H1 (cell line): ENCODE measurements around the gene FOXG1. TPM values are rescaled to one million over a fixed set of nuclear protein-coding genes. Genes with fewer than 3 reads are reported as not detected.

Experiments
- CTCF ChIA-PET: fragments of 300-600 bp; sonication (Branson Sonifier 250); formaldehyde crosslinking; loops from one replicate; lab custom pipeline; 2021; ENCODE audit not compliant: partially characterized antibody; lab: Charles Lee
- POLR2A ChIA-PET: fragments of 300-600 bp; sonication (Branson Sonifier 250); formaldehyde crosslinking; loops from one replicate; lab custom pipeline; 2021; ENCODE audit warnings: inconsistent platforms; ENCODE audit not compliant: partially characterized antibody; lab: Charles Lee
- DNase-seq, 2 experiments: peaks; one replicate each; pipeline versions ENCODE4 v3.0.0 to v3.0.0-alpha.2; 2010 to 2022; ENCODE audit warnings: low spot score in 2 of 2, low read depth in 1 of 2, mixed read lengths in 1 of 2
- FAIRE-seq: peaks from 2 replicates; lab custom pipeline; 2011; peaks lifted over from hg19 to GRCh38; lab: Jason Lieb, UNC
- H2AFZ ChIP-seq: 2 replicates; pipeline ENCODE4 v1.8.1; 2012; ENCODE audit warnings: low read length, inconsistent platforms
- H2AK5ac ChIP-seq: 2 replicates; pipeline ENCODE4 v1.6.1; 2013; ENCODE audit warnings: low read depth, low read length
- H2BK120ac ChIP-seq: replicated peaks from 2 replicates; pipeline ENCODE3; 2013; ENCODE audit warnings: low read depth, low read length, inconsistent platforms
- H2BK12ac ChIP-seq: 2 replicates; pipeline ENCODE4 v1.6.1; 2013; ENCODE audit warnings: low read depth, low read length
- H2BK15ac ChIP-seq: 2 replicates; pipeline ENCODE4 v1.6.1; 2013; ENCODE audit warnings: low read length
- H2BK20ac ChIP-seq: 2 replicates; pipeline ENCODE4 v1.6.1; 2013; ENCODE audit warnings: low read length
- H2BK5ac ChIP-seq: 2 replicates; pipeline ENCODE4 v1.6.1; 2013; ENCODE audit warnings: low read depth, low read length
- H3K14ac ChIP-seq: 2 replicates; pipeline ENCODE4 v1.6.1; 2013; ENCODE audit warnings: inconsistent platforms; ENCODE audit not compliant: insufficient read length
- H3K18ac ChIP-seq: 2 replicates; pipeline ENCODE4 v1.6.1; 2013; ENCODE audit warnings: low read length; ENCODE audit errors: extremely low read depth
- H3K23ac ChIP-seq: 2 replicates; pipeline ENCODE4 v1.6.1; 2013; ENCODE audit warnings: inconsistent platforms; ENCODE audit not compliant: insufficient read length
- H3K23me2 ChIP-seq: 2 replicates; pipeline ENCODE4 v1.6.1; 2013; ENCODE audit warnings: low read depth, low read length
- H3K27ac ChIP-seq: 2 replicates; pipeline ENCODE4 v1.6.1; 2011; ENCODE audit warnings: low read depth, low read length, inconsistent platforms
- H3K27me3 ChIP-seq, 4 experiments: replicated peaks in 1 of 4; 1 replicate in 1 of 4; 2 replicates in 3 of 4; pipeline versions ENCODE4 v1.6.1 to v1.8.1; 2011 to 2013; ENCODE audit warnings: low read length in 3 of 4, mild to moderate bottlenecking in 3 of 4, inconsistent platforms in 2 of 4, mixed read lengths in 2 of 4, moderate library complexity in 1 of 4; ENCODE audit not compliant: control insufficient read depth in 3 of 4, insufficient read depth in 3 of 4; ENCODE audit errors: extremely low read depth in 1 of 4
- H3K36me3 ChIP-seq, 4 experiments: 2 replicates each; pipeline versions ENCODE4 v1.6.1 to v1.8.1; 2011 to 2013; ENCODE audit warnings: mild to moderate bottlenecking in 4 of 4, low read length in 3 of 4, moderate library complexity in 2 of 4, control low read depth in 1 of 4, inconsistent platforms in 1 of 4; ENCODE audit not compliant: insufficient read depth in 4 of 4, control insufficient read depth in 2 of 4
- H3K4ac ChIP-seq: replicated peaks from 2 replicates; pipeline ENCODE3; 2013; ENCODE audit warnings: low read length, low read depth, mixed read lengths, inconsistent platforms; ENCODE audit not compliant: insufficient read length
- H3K4me1 ChIP-seq, 4 experiments: replicated peaks in 1 of 4; 1 replicate in 1 of 4; 2 replicates in 3 of 4; pipeline versions ENCODE4 v1.6.1 to v1.8.1; 2011 to 2013; ENCODE audit warnings: low read length in 3 of 4, inconsistent platforms in 2 of 4, mixed read lengths in 1 of 4; ENCODE audit not compliant: insufficient read depth in 4 of 4, control insufficient read depth in 3 of 4
- H3K4me2 ChIP-seq, 2 experiments: 2 replicates each; pipeline versions ENCODE4 v1.6.1 to v1.8.1; 2011 to 2013; ENCODE audit warnings: low read depth in 2 of 2, low read length in 2 of 2, control low read depth in 1 of 2, inconsistent platforms in 1 of 2, mild to moderate bottlenecking in 1 of 2; ENCODE audit not compliant: insufficient read depth in 1 of 2
- H3K4me3 ChIP-seq, 4 experiments: fragments of 200-600, 300-600 bp in 1 of 4; sonication (generic), shearing (Covaris generic), sonication (Bioruptor Twin) in 1 of 4; 2 replicates each; pipeline versions ENCODE4 v1.5.1 to v1.8.1; 2011 to 2016; ENCODE audit warnings: low read length in 4 of 4, low read depth in 3 of 4, control low read depth in 2 of 4, inconsistent platforms in 2 of 4, mild to moderate bottlenecking in 2 of 4, mixed read lengths in 1 of 4, moderate library complexity in 1 of 4; ENCODE audit not compliant: insufficient read depth in 2 of 4; ENCODE audit errors: extremely low read depth in 1 of 4
- H3K56ac ChIP-seq: replicated peaks from 2 replicates; pipeline ENCODE3; 2013; ENCODE audit warnings: low read depth, mild to moderate bottlenecking, mixed read lengths, low read length, inconsistent platforms; ENCODE audit not compliant: insufficient read length
- H3K79me1 ChIP-seq: 2 replicates; pipeline ENCODE4 v1.6.1; 2013; ENCODE audit warnings: low read depth, low read length, control low read depth
- H3K79me2 ChIP-seq, 2 experiments: 2 replicates each; pipeline versions ENCODE4 v1.6.1 to v1.8.1; 2012 to 2013; ENCODE audit warnings: low read length in 2 of 2, mild to moderate bottlenecking in 2 of 2, inconsistent platforms in 1 of 2; ENCODE audit not compliant: insufficient read depth in 2 of 2, control insufficient read depth in 1 of 2
- H3K9ac ChIP-seq, 4 experiments: replicated peaks in 1 of 4; 1 replicate in 1 of 4; 2 replicates in 3 of 4; pipeline versions ENCODE4 v1.6.1 to v1.8.1; 2011 to 2013; ENCODE audit warnings: low read depth in 3 of 4, low read length in 3 of 4, control low read depth in 2 of 4, mild to moderate bottlenecking in 2 of 4, moderate library complexity in 2 of 4, inconsistent platforms in 1 of 4; ENCODE audit errors: extremely low read depth in 1 of 4
- H3K9me3 ChIP-seq, 2 experiments: 2 replicates each; pipeline versions ENCODE4 v1.6.1 to v1.8.1; 2012 to 2013; ENCODE audit warnings: mild to moderate bottlenecking in 2 of 2, moderate library complexity in 2 of 2, control low read depth in 1 of 2, inconsistent platforms in 1 of 2, low read depth in 1 of 2, low read length in 1 of 2, mixed read lengths in 1 of 2; ENCODE audit not compliant: insufficient read depth in 2 of 2
- H4K20me1 ChIP-seq, 2 experiments: replicated peaks in 1 of 2; 2 replicates each; pipeline versions ENCODE3 to v1.8.1; 2011 to 2013; ENCODE audit warnings: inconsistent platforms in 2 of 2, low read length in 2 of 2, mild to moderate bottlenecking in 1 of 2; ENCODE audit not compliant: insufficient read depth in 2 of 2, control insufficient read depth in 1 of 2
- H4K5ac ChIP-seq: 2 replicates; pipeline ENCODE4 v1.6.1; 2013; ENCODE audit warnings: low read length, low read depth, mixed read lengths, inconsistent platforms; ENCODE audit not compliant: insufficient read length
- H4K8ac ChIP-seq: 2 replicates; pipeline ENCODE4 v1.8.0; 2013; ENCODE audit warnings: mild to moderate bottlenecking, moderate library complexity, low read length, inconsistent platforms; ENCODE audit not compliant: insufficient read depth; ENCODE audit errors: extremely low read depth
- H4K91ac ChIP-seq: replicated peaks from 2 replicates; pipeline ENCODE3; 2013; ENCODE audit warnings: low read length, mixed read lengths, inconsistent platforms; ENCODE audit not compliant: insufficient read length
- ASH2L ChIP-seq: fragments of 200-600, 300-600 bp; sonication (generic); IDR thresholded peaks from one replicate; pipeline ENCODE4 v1.7.1; 2017; ENCODE audit warnings: low read length
- CEBPB ChIP-seq: IDR thresholded peaks from 2 replicates; pipeline ENCODE4 v1.6.1; 2012; ENCODE audit warnings: low read depth, low read length
- EZH2 ChIP-seq: fragments of 200-600 bp; sonication (generic); IDR thresholded peaks from 2 replicates; pipeline ENCODE4 v1.7.1; 2012; ENCODE audit warnings: low read depth, mild to moderate bottlenecking, moderate library complexity, low read length, inconsistent platforms; ENCODE audit not compliant: severe bottlenecking
- FOSL1 ChIP-seq: IDR thresholded peaks from 2 replicates; pipeline ENCODE4 v1.6.1; 2011; ENCODE audit warnings: mild to moderate bottlenecking, low read depth, low read length, moderate library complexity; ENCODE audit not compliant: insufficient read depth
- GTF2F1 ChIP-seq: IDR thresholded peaks from 2 replicates; pipeline ENCODE4 v1.6.1; 2012; ENCODE audit warnings: low read depth, low read length, improper control_type of control experiment, borderline replicate concordance
- KDM1A ChIP-seq: fragments of 200-600, 300-600 bp; sonication (generic); IDR thresholded peaks from 2 replicates; pipeline ENCODE4 v1.7.1; 2016; ENCODE audit warnings: mild to moderate bottlenecking, low read length, borderline replicate concordance
- NANOG ChIP-seq: IDR thresholded peaks from 2 replicates; pipeline ENCODE4 v1.6.1; 2011; ENCODE audit warnings: low read length, low read depth, mild to moderate bottlenecking, inconsistent platforms; ENCODE audit not compliant: insufficient read depth, poor library complexity, severe bottlenecking
- PHF8 ChIP-seq: fragments of 200-600 bp; sonication (generic); conservative IDR thresholded peaks from 2 replicates; pipeline ENCODE4 v1.7.1; 2012; ENCODE audit warnings: low read depth, mild to moderate bottlenecking, inconsistent platforms, low read length, moderate library complexity
- RAD21 ChIP-seq, 2 experiments: IDR thresholded peaks in 1 of 2; conservative IDR thresholded peaks in 1 of 2; 2 replicates each; pipeline ENCODE4 v1.6.1; 2011; ENCODE audit warnings: low read depth in 2 of 2, low read length in 2 of 2, improper control_type of control experiment in 1 of 2, inconsistent platforms in 1 of 2, mild to moderate bottlenecking in 1 of 2, moderate library complexity in 1 of 2
- SIX5 ChIP-seq: IDR thresholded peaks from 2 replicates; pipeline ENCODE4 v1.6.1; 2011; ENCODE audit warnings: mild to moderate bottlenecking, low read depth, low read length
- SP1 ChIP-seq: IDR thresholded peaks from 2 replicates; pipeline ENCODE4 v1.6.1; 2011; ENCODE audit warnings: low read depth, low read length
- SUZ12 ChIP-seq: fragments of 200-600 bp; sonication (generic); IDR thresholded peaks from 2 replicates; pipeline ENCODE4 v1.6.1; 2012; ENCODE audit warnings: mild to moderate bottlenecking, inconsistent platforms, low read length, moderate library complexity, mixed read lengths
- WGBS, 2 experiments: shearing (Covaris generic) in 1 of 2; methylation state at CpG; one replicate each; pipeline versions ENCODE4 v1.1.6 to v1.1.7; 2013 to 2015; ENCODE audit warnings: low lambda C conversion rate in 2 of 2, mixed read lengths in 2 of 2, inconsistent platforms in 1 of 2, low coverage in 1 of 2, missing lambda C conversion rate in 1 of 2; ENCODE audit not compliant: insufficient replicate concordance in 2 of 2, insufficient coverage in 1 of 2, insufficient read length in 1 of 2; ENCODE audit errors: extremely low coverage in 1 of 2, missing lambda C conversion rate in 1 of 2; 5-methylcytosine and 5-hydroxymethylcytosine counted together
- polyA plus RNA-seq, 7 experiments: library from polyadenylated mRNA; depleted of rRNA in 3 of 7; stranded (reverse) in 5 of 7; unstranded in 2 of 7; fragments of >200 nt in 5 of 7; fragments of 200-250 nt in 2 of 7; gene quantifications; 1 replicate in 5 of 7; 2 replicates in 1 of 7; 4 replicates in 1 of 7; pipeline versions ENCODE4 v1.2.1 to v1.2.3, GENCODE V29; 2011 to 2013; ENCODE audit warnings: missing spikeins in 2 of 7, mixed read lengths in 2 of 7
- total RNA-seq: library from RNA; stranded (reverse); fragmentation: NEBNext Ultra II Directional; extraction: Animal tissue kit (Norgen Biotek cat#: 25700); gene quantifications from 2 replicates; pipeline ENCODE4 v1.2.1, GENCODE V29; 2021
- TF ChIP-seq, protein P1 (sequence below): IDR thresholded peaks from 2 replicates; pipeline ENCODE4 v1.6.1; 2011; ENCODE audit warnings: low read length, improper control_type of control experiment

Gene FOXG1
- total and polyA plus RNA-seq, 2 of the 8 experiments (the other 6 are each of a cell fraction or from before 2014, with no cell fraction given) = 0.03 to 0.24 TPM

- no peak overlapping the region for H4K5ac ChIP-seq
- H3K23ac ChIP-seq = no peak overlapping the region
- no peak overlapping the region for H3K18ac ChIP-seq
- H3K9me3 ChIP-seq = no peaks in the 10 kb centered on the region
- peaks cover 17% of the 10 kb centered on the region for H3K23me2 ChIP-seq
- no peak overlapping the region for H2BK5ac ChIP-seq
- H2BK12ac ChIP-seq = no peak overlapping the region
- peaks cover 2 to 13% of the 10 kb centered on the region in 2 experiments for H4K20me1 ChIP-seq
- peaks cover 56 to 87% (median 76%) of the 10 kb centered on the region in 4 experiments for H3K27me3 ChIP-seq
- no peak overlapping the region for H2BK120ac ChIP-seq
- no peak overlapping the region for H2BK15ac ChIP-seq
- no peaks in the 10 kb centered on the region for H3K36me3 ChIP-seq
- no peak overlapping the region for H3K4me2 ChIP-seq
- H4K8ac ChIP-seq = no peak overlapping the region
- no peak overlapping the region for H3K56ac ChIP-seq
- H2AK5ac ChIP-seq = no peak overlapping the region
- H3K4ac ChIP-seq = no peak overlapping the region
- peaks cover 4 to 19% (median 7%) of the 10 kb centered on the region in 4 experiments; a peak in 6 of 7 replicates for H3K4me1 ChIP-seq
- no peaks in the 10 kb centered on the region for H3K79me2 ChIP-seq
- FAIRE-seq (no peak), DNase-seq (no peak)
- POLR2A ChIA-PET = no interaction called here
- no peaks in the 10 kb centered on the region for H3K79me1 ChIP-seq
- no peak overlapping the region for H2BK20ac ChIP-seq
- H3K4me3 ChIP-seq = no peak overlapping the region
- WGBS, 2 experiments = 36% methylated on average over 1 of the region's 1 CpG; no CpG with 5 or more reads in 1 of the 2 experiments
- H3K9ac ChIP-seq = no peak overlapping the region
- no peak overlapping the region for H3K27ac ChIP-seq
- H3K14ac ChIP-seq = no peak overlapping the region
- H4K91ac ChIP-seq = no peak overlapping the region
- CTCF ChIA-PET = interaction anchor here (0.5 to 1.1 kb wide), 4 partner anchors 11 to 22 kb away, joined by 3 to 4 read pairs (median 4); no protein-coding TSS in a partner anchor
- H2AFZ ChIP-seq = no peak overlapping the region
- no peak for TF ChIP-seq NANOG
- no peak for TF ChIP-seq RAD21 (IDR thresholded peaks at IDR 0.05 in 1 of 2, conservative IDR thresholded peaks at IDR 0.05 in 1 of 2; ENCODE audit: low read depth in 2 of 2, low read length in 2 of 2)
- no peak for TF ChIP-seq SIX5
- TF ChIP-seq ASH2L = no peak
- TF ChIP-seq, protein P1, sequence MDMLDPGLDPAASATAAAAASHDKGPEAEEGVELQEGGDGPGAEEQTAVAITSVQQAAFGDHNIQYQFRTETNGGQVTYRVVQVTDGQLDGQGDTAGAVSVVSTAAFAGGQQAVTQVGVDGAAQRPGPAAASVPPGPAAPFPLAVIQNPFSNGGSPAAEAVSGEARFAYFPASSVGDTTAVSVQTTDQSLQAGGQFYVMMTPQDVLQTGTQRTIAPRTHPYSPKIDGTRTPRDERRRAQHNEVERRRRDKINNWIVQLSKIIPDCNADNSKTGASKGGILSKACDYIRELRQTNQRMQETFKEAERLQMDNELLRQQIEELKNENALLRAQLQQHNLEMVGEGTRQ = no peak
- TF ChIP-seq SUZ12 = no peak
- no peak for TF ChIP-seq GTF2F1
- no peak for TF ChIP-seq KDM1A
- TF ChIP-seq EZH2 = no peak
- TF ChIP-seq PHF8 = no peak
- no peak for TF ChIP-seq CEBPB
- TF ChIP-seq SP1 = no peak
- TF ChIP-seq FOSL1 = no peak
Measured at GRCh38 chr14:28770061-28770460, 3.5 kb downstream of the FOXG1 start.
